T follicular helper cell (primary cell): ENCODE data around the gene MVD.
"Not testable (repeated sequence)": the region's sequence is repeated elsewhere in the genome, so short reads cannot be mapped to it uniquely, and the experiment has no call there.

Experiments used
- DNase-seq: peaks from one replicate; pipeline ENCODE4 v3.0.0-alpha.2; 2020; ENCODE audit warnings: low read depth

Gene MVD

GRCh38 chr16:88624481-88624880 is 38.4 kb downstream of the MVD start:
- no peak for DNase-seq

GRCh38 chr16:88623858-88624257 is 39.0 kb downstream of the MVD start:
- no peak for DNase-seq

GRCh38 chr16:88622866-88623265 is 40.0 kb downstream of the MVD start:
- DNase-seq = no peak

GRCh38 chr16:88622125-88622524 is 40.8 kb downstream of the MVD start:
- DNase-seq = no peak

GRCh38 chr16:88619859-88620815 is 42.8 kb downstream of the MVD start:
- DNase-seq = peak; percentile 68

- no peak for DNase-seq
These were observed 43.8 kb downstream of the MVD start for GRCh38 chr16:88618956-88619667.

GRCh38 chr16:88618182-88618955 is 44.5 kb downstream of the MVD start:
- no peak for DNase-seq

- DNase-seq = no peak
These were observed 45.4 kb downstream of the MVD start for GRCh38 chr16:88617268-88618031.

- DNase-seq = no peak
These were observed 46.2 kb downstream of the MVD start for GRCh38 chr16:88616736-88617135.

GRCh38 chr16:88616320-88616719 is 46.6 kb downstream of the MVD start:
- DNase-seq = no peak

- DNase-seq = no peak
These were observed 47.9 kb downstream of the MVD start for GRCh38 chr16:88614818-88615580.

GRCh38 chr16:88613911-88614817 is 48.7 kb downstream of the MVD start:
- DNase-seq = no peak

GRCh38 chr16:88613293-88613692 is 49.6 kb downstream of the MVD start:
- DNase-seq = no peak

- no peak for DNase-seq
These were observed 51.7 kb downstream of the MVD start for GRCh38 chr16:88610909-88611812.

GRCh38 chr16:88610080-88610479 is 52.8 kb downstream of the MVD start:
- no peak for DNase-seq

- not testable (repeated sequence) for DNase-seq
These were observed 53.5 kb downstream of the MVD start for GRCh38 chr16:88609426-88609825.

- DNase-seq = no peak
These were observed 54.8 kb downstream of the MVD start for GRCh38 chr16:88608076-88608475.

- no peak for DNase-seq
These were observed 56.6 kb downstream of the MVD start for GRCh38 chr16:88606148-88606757.
